H9 (cell line): ENCODE measurements around the gene PAX9. TPM values are rescaled to one million over a fixed set of nuclear protein-coding genes. Genes with fewer than 3 reads are reported as not detected.

ENCODE experiments used
- DNase-seq: peaks from one replicate; pipeline ENCODE4 v3.0.0-alpha.2; 2017
- H2AFZ ChIP-seq: one replicate; pipeline ENCODE4 v1.6.1; 2013; ENCODE audit warnings: mild to moderate bottlenecking, low read length, control low read depth, moderate library complexity
- H2AK5ac ChIP-seq: 2 replicates; pipeline ENCODE4 v1.6.1; 2013; ENCODE audit warnings: low read length, control low read depth, mixed read lengths; ENCODE audit not compliant: insufficient read length
- H2BK120ac ChIP-seq: one replicate; pipeline ENCODE4 v1.6.1; 2013; ENCODE audit warnings: low read depth, mild to moderate bottlenecking, low read length, control low read depth, inconsistent platforms; ENCODE audit not compliant: poor library complexity, severe bottlenecking
- H2BK12ac ChIP-seq: 2 replicates; pipeline ENCODE4 v1.6.1; 2013; ENCODE audit warnings: low read length, control low read depth, mixed read lengths, low read depth; ENCODE audit not compliant: insufficient read length
- H2BK15ac ChIP-seq: 2 replicates; pipeline ENCODE4 v1.6.1; 2013; ENCODE audit warnings: low read depth, low read length, control low read depth
- H2BK20ac ChIP-seq: one replicate; pipeline ENCODE4 v1.6.1; 2013; ENCODE audit warnings: low read depth, mild to moderate bottlenecking, low read length, control low read depth, inconsistent platforms; ENCODE audit not compliant: poor library complexity, severe bottlenecking
- H2BK5ac ChIP-seq: 2 replicates; pipeline ENCODE4 v1.6.1; 2013; ENCODE audit warnings: low read length, control low read depth, mixed read lengths; ENCODE audit not compliant: insufficient read length
- H3K14ac ChIP-seq: 2 replicates; pipeline ENCODE4 v1.6.1; 2013; ENCODE audit warnings: low read length, control low read depth; ENCODE audit not compliant: insufficient read depth
- H3K18ac ChIP-seq: 2 replicates; pipeline ENCODE4 v1.6.1; 2013; ENCODE audit warnings: low read depth, mild to moderate bottlenecking, mixed read lengths, low read length, control low read depth; ENCODE audit not compliant: insufficient read length
- H3K23ac ChIP-seq: 2 replicates; pipeline ENCODE4 v1.6.1; 2013; ENCODE audit warnings: low read length, control low read depth, mixed read lengths, low read depth; ENCODE audit not compliant: insufficient read length
- H3K23me2 ChIP-seq: 2 replicates; pipeline ENCODE4 v1.6.1; 2013; ENCODE audit warnings: low read depth, mild to moderate bottlenecking, mixed read lengths, low read length, control low read depth; ENCODE audit not compliant: insufficient read length, poor library complexity, severe bottlenecking
- H3K27ac ChIP-seq: 2 replicates; pipeline ENCODE4 v1.5.1; 2013; ENCODE audit warnings: low read length, control low read depth, mixed read lengths, low read depth; ENCODE audit not compliant: insufficient read length
- H3K27me3 ChIP-seq: 2 replicates; pipeline ENCODE4 v1.6.1; 2013; ENCODE audit warnings: low read length, control low read depth, inconsistent platforms; ENCODE audit not compliant: insufficient read depth
- H3K4ac ChIP-seq: 2 replicates; pipeline ENCODE4 v1.6.1; 2013; ENCODE audit warnings: low read depth, mild to moderate bottlenecking, control low read depth, inconsistent platforms, low read length, moderate library complexity
- H3K4me1 ChIP-seq: 2 replicates; pipeline ENCODE4 v1.6.1; 2013; ENCODE audit warnings: low read length, control low read depth, inconsistent platforms; ENCODE audit not compliant: insufficient read depth
- H3K4me2 ChIP-seq: 2 replicates; pipeline ENCODE4 v1.6.1; 2013; ENCODE audit warnings: low read length, control low read depth, mixed read lengths; ENCODE audit not compliant: insufficient read length, insufficient read depth
- H3K56ac ChIP-seq: 2 replicates; pipeline ENCODE4 v1.6.1; 2013; ENCODE audit warnings: low read depth, mild to moderate bottlenecking, mixed read lengths, low read length, control low read depth; ENCODE audit not compliant: insufficient read length
- H3K79me1 ChIP-seq: 2 replicates; pipeline ENCODE4 v1.6.1; 2013; ENCODE audit warnings: low read depth, mild to moderate bottlenecking, moderate library complexity, low read length, control low read depth, inconsistent platforms; ENCODE audit not compliant: insufficient read depth, poor library complexity, severe bottlenecking
- H3K79me2 ChIP-seq: 2 replicates; pipeline ENCODE4 v1.6.1; 2013; ENCODE audit warnings: low read length, control low read depth, inconsistent platforms; ENCODE audit not compliant: insufficient read depth
- H3K9ac ChIP-seq: 2 replicates; pipeline ENCODE4 v1.6.1; 2013; ENCODE audit warnings: low read length, control low read depth, mixed read lengths; ENCODE audit not compliant: insufficient read length; ENCODE audit errors: extremely low read depth
- H3K9me3 ChIP-seq: one replicate; pipeline ENCODE4 v1.6.1; 2013; ENCODE audit warnings: low read depth, low read length, inconsistent platforms; ENCODE audit not compliant: control insufficient read depth
- H3T11ph ChIP-seq: one replicate; pipeline ENCODE4 v1.6.1; 2013; ENCODE audit warnings: mild to moderate bottlenecking, low read length, control low read depth, inconsistent platforms
- H4K20me1 ChIP-seq: one replicate; pipeline ENCODE4 v1.6.1; 2013; ENCODE audit not compliant: control insufficient read depth, insufficient read length, insufficient read depth
- H4K5ac ChIP-seq: 2 replicates; pipeline ENCODE4 v1.6.1; 2013; ENCODE audit warnings: low read depth, mild to moderate bottlenecking, mixed read lengths, low read length, control low read depth; ENCODE audit not compliant: insufficient read length
- H4K8ac ChIP-seq: replicated peaks from 2 replicates; pipeline ENCODE4 v1.6.1; 2013; ENCODE audit warnings: low read length, control low read depth, mixed read lengths, low read depth; ENCODE audit not compliant: insufficient read length
- H4K91ac ChIP-seq: 2 replicates; pipeline ENCODE4 v1.6.1; 2013; ENCODE audit warnings: low read depth, mild to moderate bottlenecking, moderate library complexity, mixed read lengths, low read length, control low read depth; ENCODE audit not compliant: insufficient read length
- H3K27ac Mint-ChIP-seq, 3 experiments: 2 replicates in 2 of 3; 3 replicates in 1 of 3; pipeline ENCODE4 v1.8.0; 2020 to 2021; ENCODE audit warnings: mixed read lengths in 3 of 3, mild to moderate bottlenecking in 1 of 3, moderate library complexity in 1 of 3
- H3K27me3 Mint-ChIP-seq: 2 replicates; pipeline ENCODE4 v1.8.0; 2021; ENCODE audit warnings: low read depth, mild to moderate bottlenecking, moderate library complexity, mixed read lengths
- H3K36me3 Mint-ChIP-seq, 3 experiments: 2 replicates in 2 of 3; 3 replicates in 1 of 3; pipeline ENCODE4 v1.8.0; 2020 to 2021; ENCODE audit warnings: low read depth in 3 of 3, mixed read lengths in 3 of 3; ENCODE audit not compliant: insufficient read depth in 1 of 3
- H3K4me1 Mint-ChIP-seq, 2 experiments: 2 replicates each; pipeline ENCODE4 v1.8.0; 2020; ENCODE audit warnings: mixed read lengths in 2 of 2
- H3K4me3 Mint-ChIP-seq, 2 experiments: 2 replicates in 1 of 2; 3 replicates in 1 of 2; pipeline ENCODE4 v1.8.0; 2020 to 2021; ENCODE audit warnings: mild to moderate bottlenecking in 2 of 2, mixed read lengths in 2 of 2, moderate library complexity in 1 of 2
- H3K9me3 Mint-ChIP-seq, 2 experiments: 2 replicates in 1 of 2; 3 replicates in 1 of 2; pipeline ENCODE4 v1.8.0; 2020; ENCODE audit warnings: mild to moderate bottlenecking in 2 of 2, mixed read lengths in 2 of 2, moderate library complexity in 1 of 2
- CTCF ChIP-seq: fragments of 200-600 bp; sonication (generic); conservative IDR thresholded peaks from 3 replicates; pipeline ENCODE4 v1.8.0; 2021; ENCODE audit warnings: antibody characterized with exemption, mild to moderate bottlenecking
- WGBS: extraction: QIAGEN DNeasy Blood & Tissue Kit; methylation state at CpG from one replicate; pipeline ENCODE4 v1.1.7; 2013; ENCODE audit warnings: missing lambda C conversion rate, low lambda C conversion rate, mixed read lengths; ENCODE audit not compliant: insufficient read length; ENCODE audit errors: extremely low coverage; 5-methylcytosine and 5-hydroxymethylcytosine counted together
- total RNA-seq: library from RNA; stranded (reverse); gene quantifications from 2 replicates; pipeline ENCODE4 v1.2.1, GENCODE V29; 2021

PAX9 gene
- total RNA-seq, 1 experiment from 2014 or later = not detected

- no peaks in the 10 kb centered on the region for H3K23me2 ChIP-seq
- no peak overlapping the region for H4K5ac ChIP-seq
- no peaks in the 10 kb centered on the region for H4K20me1 ChIP-seq
- Mint-ChIP-seq H3K27me3 (peaks cover 36% of the 10 kb centered on the region), H3K4me3 (no peak overlapping the region), H3K4me1 (no peaks in the 10 kb centered on the region), H3K9me3 (peaks cover 7 to 9% of the 10 kb centered on the region in 2 experiments; a peak in 3 of 5 replicates), H3K36me3 (no peaks in the 10 kb centered on the region), H3K27ac (no peak overlapping the region)
- H2BK120ac ChIP-seq = no peak overlapping the region
- H2BK20ac ChIP-seq = no peak overlapping the region
- no peak overlapping the region for H3K27ac ChIP-seq
- H3T11ph ChIP-seq = no peak overlapping the region
- H3K9ac ChIP-seq = no peak overlapping the region
- H3K79me1 ChIP-seq = no peaks in the 10 kb centered on the region
- H2BK5ac ChIP-seq = no peak overlapping the region
- no peaks in the 10 kb centered on the region for H3K27me3 ChIP-seq
- H2AK5ac ChIP-seq = no peak overlapping the region
- no peak for DNase-seq
- WGBS = no CpG with 5 or more reads among the region's 1 CpG
- no peak overlapping the region for H3K56ac ChIP-seq
- H3K18ac ChIP-seq = no peak overlapping the region
- H2BK12ac ChIP-seq = no peak overlapping the region
- H3K4me2 ChIP-seq = no peak overlapping the region
- H3K79me2 ChIP-seq = no peaks in the 10 kb centered on the region
- H3K4me1 ChIP-seq = no peaks in the 10 kb centered on the region
- H4K91ac ChIP-seq = no peak overlapping the region
- TF ChIP-seq CTCF = no peak
- no peaks in the 10 kb centered on the region for H3K9me3 ChIP-seq
- no peak overlapping the region for H2AFZ ChIP-seq
- H4K8ac ChIP-seq = no peak overlapping the region
- H2BK15ac ChIP-seq = no peak overlapping the region
- no peak overlapping the region for H3K23ac ChIP-seq
- H3K4ac ChIP-seq = no peak overlapping the region
- H3K14ac ChIP-seq = no peak overlapping the region
These were observed 36.6 kb upstream of the PAX9 start for GRCh38 chr14:36625014-36625413.
